Neural progenitor cell (in vitro differentiated cells): ENCODE results near the gene MYO1F.

ENCODE experiments used
- CTCF ChIP-seq: fragments of 200-600 bp; sonication (generic); IDR thresholded peaks from 2 replicates; pipeline ENCODE4 v1.5.1; 2017; ENCODE audit warnings: antibody characterized with exemption, mild to moderate bottlenecking
- EZH2 ChIP-seq: fragments of 200-600 bp; sonication (generic); IDR thresholded peaks from 2 replicates; pipeline ENCODE4 v1.6.1; 2017; ENCODE audit warnings: antibody characterized with exemption, mild to moderate bottlenecking, moderate library complexity

GRCh38 chr19:8504171-8504570 lies 73.1 kb downstream of the MYO1F start:
- TF ChIP-seq EZH2 (no peak), CTCF (no peak)
